ENCODE measurements around the gene GALNT17. TPM values are rescaled to one million over a fixed set of nuclear protein-coding genes. Genes with fewer than 3 reads are reported as not detected.
"Not testable (repeated sequence)": the region's sequence is repeated elsewhere in the genome, so short reads cannot be mapped to it uniquely, and the experiment has no call there.

Gene GALNT17
- total RNA-seq, 2 donors from 2014 or later, result not detected

DNA sequence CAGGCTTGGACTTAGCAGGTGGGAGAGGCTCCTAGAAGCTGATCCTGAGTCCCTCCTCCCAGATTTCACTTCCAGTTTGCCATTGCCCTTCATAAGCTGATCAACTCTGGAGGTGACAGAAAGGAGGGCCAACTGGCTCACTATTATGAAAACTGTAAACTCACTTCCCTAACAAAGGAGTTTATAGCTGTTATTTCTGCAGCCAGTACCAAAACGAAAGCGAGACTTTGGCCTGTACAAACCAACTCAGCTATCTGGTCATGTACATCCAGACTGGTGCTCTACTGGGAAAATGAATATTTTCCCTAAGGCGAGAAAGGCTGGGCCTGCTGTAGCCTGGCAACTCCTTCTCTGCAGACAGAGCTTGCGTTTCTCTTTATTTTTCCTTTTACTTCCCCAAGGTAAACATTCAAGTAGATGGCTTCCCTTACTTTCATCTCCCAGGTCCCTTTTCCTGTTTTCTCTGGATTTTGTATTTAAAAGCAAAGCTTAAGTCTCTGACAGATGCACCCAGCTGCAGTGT, 54.7 kb downstream of the GALNT17 start:
- no peak overlapping the region for H3K27ac Mint-ChIP-seq
- ATAC-seq (no peak), DNase-seq (ENCODE audit: low spot score) (no peak)
- peaks cover 6% of the 10 kb centered on the region for H3K9me3 Mint-ChIP-seq
- H3K27me3 Mint-ChIP-seq, result no peaks in the 10 kb centered on the region
- H3K4me3 Mint-ChIP-seq, result no peak overlapping the region
- peaks cover 5% of the 10 kb centered on the region for H3K36me3 Mint-ChIP-seq
- no peaks in the 10 kb centered on the region for H3K4me1 Mint-ChIP-seq (ENCODE audit: low read depth in 2 of 2)

DNA sequence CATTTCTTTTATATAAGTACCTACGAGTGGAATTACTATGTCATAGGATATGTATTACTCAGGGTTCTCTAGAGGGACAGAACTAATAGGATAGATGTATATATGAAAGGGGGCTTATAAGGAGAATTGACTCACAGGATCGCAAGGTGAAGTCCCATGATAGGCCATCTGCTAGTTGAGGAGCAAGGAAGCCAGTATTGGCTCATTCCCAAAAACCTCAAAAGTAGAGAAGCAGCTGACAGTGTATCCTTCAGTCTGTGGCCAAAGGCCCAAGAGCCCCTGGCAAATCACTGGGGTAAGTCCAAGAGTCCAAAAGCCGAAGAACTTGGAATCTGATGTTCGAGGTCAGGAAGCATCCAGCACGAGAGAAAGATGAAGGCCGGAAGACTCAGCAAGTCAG, 59.8 kb downstream of the GALNT17 start:
- Mint-ChIP-seq H3K27ac (no peak overlapping the region), H3K9me3 (peaks cover 3% of the 10 kb centered on the region), H3K27me3 (no peaks in the 10 kb centered on the region), H3K4me3 (no peak overlapping the region), H3K36me3 (peaks cover 5% of the 10 kb centered on the region), H3K4me1 (ENCODE audit: low read depth in 2 of 2) (no peaks in the 10 kb centered on the region)
- DNase-seq (ENCODE audit: low spot score), result no peak
- ATAC-seq, result no peak

DNA sequence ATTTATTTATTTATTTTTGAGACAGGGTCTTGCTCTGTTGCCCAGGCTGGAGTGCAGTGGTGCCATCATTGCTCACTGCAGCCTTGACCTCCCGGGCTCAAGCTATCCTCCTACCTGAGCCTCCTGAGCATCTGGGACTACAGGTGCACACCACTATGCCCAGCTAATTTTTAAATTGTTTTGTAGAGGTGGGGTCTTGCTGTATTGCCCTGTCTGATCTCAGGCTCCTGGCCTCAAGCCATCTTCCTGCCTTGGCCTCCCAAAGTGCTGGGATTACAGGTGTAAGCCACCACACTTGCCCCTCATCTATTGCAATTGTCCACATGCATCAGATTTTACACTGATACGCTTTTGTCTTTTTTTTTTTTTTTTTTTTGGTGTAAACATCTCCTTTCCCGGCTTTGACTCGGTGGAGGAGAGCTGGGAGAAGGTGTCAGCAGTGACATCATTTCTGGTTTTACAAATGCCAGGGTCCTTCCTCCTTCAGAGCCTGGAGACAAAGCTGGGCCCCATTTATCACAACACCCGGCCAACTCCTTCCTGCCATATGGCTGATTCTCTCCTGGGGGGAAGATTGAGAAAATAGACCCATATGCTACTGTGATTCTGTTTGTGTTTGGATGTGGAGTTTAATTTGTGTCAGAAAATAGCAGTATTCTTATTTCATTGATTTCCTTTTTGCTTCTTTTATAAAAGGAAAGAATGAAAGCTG, 61.3 kb downstream of the GALNT17 start:
- peaks cover 5% of the 10 kb centered on the region for H3K36me3 Mint-ChIP-seq
- H3K4me3 Mint-ChIP-seq, result no peak overlapping the region
- peaks cover 3% of the 10 kb centered on the region for H3K9me3 Mint-ChIP-seq

DNA sequence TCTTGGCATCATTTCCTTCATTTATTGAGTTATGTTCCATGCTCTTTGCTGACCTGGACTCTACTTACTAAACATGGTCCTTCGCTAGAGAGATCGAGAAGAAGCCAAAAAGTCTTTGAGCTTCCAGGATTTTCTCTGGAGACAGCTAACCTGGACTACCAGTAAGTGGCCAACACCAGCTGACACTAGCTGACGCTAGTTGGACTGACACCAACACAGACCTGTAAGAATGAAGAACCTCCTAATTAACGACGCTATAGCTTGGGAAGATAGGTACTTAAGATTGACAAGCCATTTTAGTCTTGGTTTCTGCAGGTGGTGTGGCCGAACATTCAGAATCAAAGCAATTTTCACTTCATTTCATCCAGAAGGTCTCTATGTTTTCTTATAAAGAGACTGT, 66.4 kb downstream of the GALNT17 start:
- H3K9me3 Mint-ChIP-seq, result peaks cover 17% of the 10 kb centered on the region
- no peaks in the 10 kb centered on the region for H3K27me3 Mint-ChIP-seq
- no peak overlapping the region for H3K27ac Mint-ChIP-seq
- no peaks in the 10 kb centered on the region for H3K36me3 Mint-ChIP-seq
- no peak for ATAC-seq
- H3K4me1 Mint-ChIP-seq (ENCODE audit: low read depth in 2 of 2), result no peaks in the 10 kb centered on the region
- DNase-seq (ENCODE audit: low spot score), result no peak
- no peak overlapping the region for H3K4me3 Mint-ChIP-seq

More for the DNA sequence above, 61.3 kb downstream of the GALNT17 start:
- no peaks in the 10 kb centered on the region for H3K4me1 Mint-ChIP-seq (ENCODE audit: low read depth in 2 of 2)
- ATAC-seq (no peak), DNase-seq (ENCODE audit: low spot score) (no peak)
- no peak overlapping the region for H3K27ac Mint-ChIP-seq
- no peaks in the 10 kb centered on the region for H3K27me3 Mint-ChIP-seq

DNA sequence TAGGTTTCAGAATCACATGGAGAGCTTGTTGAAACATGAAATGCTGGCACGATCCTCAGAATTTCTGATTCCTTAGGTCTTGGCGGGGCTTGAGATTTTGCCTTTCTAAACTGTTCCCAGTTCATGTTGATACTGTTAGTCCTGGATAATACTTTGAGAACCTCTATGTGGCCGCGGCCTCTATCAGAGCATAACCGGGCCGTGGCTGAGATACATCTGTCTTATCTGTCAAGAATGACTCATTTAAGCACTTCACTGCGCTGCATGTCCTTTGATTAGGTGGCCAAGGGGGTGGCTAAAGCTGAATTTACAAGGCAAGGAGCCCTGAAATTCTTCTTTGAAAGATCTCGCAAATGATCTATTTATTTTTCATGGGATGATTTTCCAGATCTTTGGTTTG, 66.9 kb downstream of the GALNT17 start:
- Mint-ChIP-seq H3K27ac (no peak overlapping the region), H3K4me1 (ENCODE audit: low read depth in 2 of 2) (no peaks in the 10 kb centered on the region), H3K27me3 (no peaks in the 10 kb centered on the region), H3K4me3 (no peak overlapping the region), H3K9me3 (peaks cover 17% of the 10 kb centered on the region), H3K36me3 (no peaks in the 10 kb centered on the region)
- no peak for ATAC-seq
- no peak for DNase-seq (ENCODE audit: low spot score)

DNA sequence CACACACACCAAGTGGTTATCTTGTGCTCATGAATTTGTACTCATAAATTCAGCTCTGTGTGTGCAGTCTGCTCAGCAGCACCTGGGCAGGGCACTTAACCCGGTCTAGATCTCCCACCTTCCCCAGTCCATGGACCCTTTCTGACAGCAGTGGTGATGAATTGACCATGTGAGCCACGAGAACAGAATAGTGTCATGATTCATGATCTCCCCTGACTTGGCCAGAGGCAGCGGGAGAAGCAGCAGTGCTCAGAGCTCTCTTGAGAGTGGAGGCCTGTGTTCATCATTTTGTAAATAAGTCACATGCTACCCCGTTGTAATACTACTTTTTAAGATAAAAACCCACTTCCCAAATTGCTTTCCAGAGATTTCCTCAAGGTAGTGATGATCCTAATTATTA, 74.2 kb downstream of the GALNT17 start:
- Mint-ChIP-seq H3K27me3 (no peaks in the 10 kb centered on the region), H3K9me3 (peaks cover 7% of the 10 kb centered on the region), H3K27ac (no peak overlapping the region), H3K36me3 (peaks cover 5% of the 10 kb centered on the region), H3K4me1 (ENCODE audit: low read depth in 2 of 2) (no peaks in the 10 kb centered on the region), H3K4me3 (no peak overlapping the region)
- no peak for DNase-seq (ENCODE audit: low spot score)
- no peak for ATAC-seq

DNA sequence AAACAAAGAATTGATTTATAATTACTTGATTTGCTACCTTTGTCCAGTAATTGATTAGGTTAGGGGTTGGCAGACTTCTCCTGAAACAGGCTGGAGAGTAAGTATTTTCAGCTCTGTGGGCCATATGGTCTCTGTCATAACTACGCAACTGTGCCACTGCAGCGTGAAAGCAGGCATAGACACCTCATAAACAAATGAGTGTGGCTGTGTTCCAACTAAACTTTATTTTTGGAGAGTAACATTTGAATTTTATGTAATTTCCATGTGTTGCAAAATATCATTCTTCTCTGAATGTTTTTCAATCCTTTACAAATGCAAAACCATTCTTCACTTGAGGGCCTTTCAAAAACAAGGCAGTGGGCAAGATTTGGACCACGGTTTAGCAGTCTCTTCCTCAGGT, 76.9 kb downstream of the GALNT17 start:
- ATAC-seq (no peak), DNase-seq (ENCODE audit: low spot score) (no peak)
- Mint-ChIP-seq H3K4me3 (no peak overlapping the region), H3K27me3 (no peaks in the 10 kb centered on the region), H3K36me3 (peaks cover 5% of the 10 kb centered on the region), H3K9me3 (peaks cover 6% of the 10 kb centered on the region), H3K27ac (no peak overlapping the region), H3K4me1 (ENCODE audit: low read depth in 2 of 2) (no peaks in the 10 kb centered on the region)

DNA sequence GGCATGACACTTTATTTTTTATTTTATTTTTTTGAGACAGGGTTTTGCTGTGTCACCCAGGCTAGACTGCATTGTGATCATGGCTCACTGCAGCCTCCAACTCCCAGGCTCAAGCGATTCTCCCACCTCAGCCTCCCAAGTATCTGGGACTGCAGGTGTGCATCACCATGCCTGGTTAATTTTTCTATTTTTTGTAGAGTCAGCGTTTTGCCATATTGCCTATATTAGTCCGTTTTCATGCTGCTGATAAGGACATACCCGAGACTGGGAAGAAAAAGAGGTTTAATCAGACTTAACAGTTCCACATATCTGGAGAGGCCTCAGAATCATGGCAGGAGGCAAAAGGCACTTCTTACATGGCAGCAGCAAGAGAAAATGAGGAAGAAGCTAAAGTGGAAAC, 77.5 kb downstream of the GALNT17 start:
- not testable (repeated sequence) for H3K27ac Mint-ChIP-seq; ATAC-seq; DNase-seq (ENCODE audit: low spot score); H3K4me3 Mint-ChIP-seq; H3K4me1 Mint-ChIP-seq (ENCODE audit: low read depth in 2 of 2); H3K27me3 Mint-ChIP-seq; H3K9me3 Mint-ChIP-seq; H3K36me3 Mint-ChIP-seq

DNA sequence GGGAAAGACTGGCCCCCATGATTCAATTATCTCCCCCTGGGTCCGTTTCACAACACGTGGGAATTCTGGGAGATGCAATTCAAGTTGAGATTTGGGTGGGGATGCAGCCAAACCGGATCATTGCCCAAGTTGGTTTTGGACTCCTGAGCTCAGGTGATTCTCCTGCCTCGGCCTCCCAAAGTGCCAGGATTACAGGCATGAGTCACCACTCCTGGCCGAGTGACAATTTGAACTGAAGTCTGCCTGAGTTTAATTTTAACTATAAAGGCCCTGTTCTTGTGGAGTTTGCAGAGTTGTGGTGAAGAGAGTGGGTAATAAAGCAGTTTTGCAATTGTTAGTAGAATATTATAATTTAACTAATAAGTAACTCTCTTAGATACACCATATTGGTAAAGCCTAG, 78.3 kb downstream of the GALNT17 start:
- no peaks in the 10 kb centered on the region for H3K36me3 Mint-ChIP-seq
- H3K4me1 Mint-ChIP-seq (ENCODE audit: low read depth in 2 of 2), result no peaks in the 10 kb centered on the region
- no peak for ATAC-seq
- H3K9me3 Mint-ChIP-seq, result peaks cover 8% of the 10 kb centered on the region
- no peaks in the 10 kb centered on the region for H3K27me3 Mint-ChIP-seq
- DNase-seq (ENCODE audit: low spot score), result no peak
- no peak overlapping the region for H3K4me3 Mint-ChIP-seq
- H3K27ac Mint-ChIP-seq, result no peak overlapping the region

DNA sequence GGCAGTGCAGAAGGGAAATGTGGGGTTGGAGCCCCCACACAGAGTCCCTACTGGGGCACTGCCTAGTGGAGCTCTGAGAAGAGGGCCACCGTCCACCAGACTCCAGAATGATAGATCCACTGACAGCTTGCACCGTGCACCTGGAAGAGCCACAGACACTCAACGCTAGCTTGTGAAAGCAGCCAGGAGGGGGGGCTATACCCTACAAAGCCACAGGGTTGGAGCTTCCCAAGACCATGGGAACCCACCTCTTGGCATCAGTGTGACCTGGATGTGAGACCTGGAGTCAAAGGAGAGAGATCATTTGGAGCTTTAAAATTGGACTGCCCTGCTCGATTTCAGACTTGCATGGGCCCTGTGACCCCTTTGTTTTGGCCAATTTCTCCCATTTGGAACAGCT, 80.5 kb downstream of the GALNT17 start:
- not testable (repeated sequence) for H3K36me3 Mint-ChIP-seq; DNase-seq (ENCODE audit: low spot score); ATAC-seq

DNA sequence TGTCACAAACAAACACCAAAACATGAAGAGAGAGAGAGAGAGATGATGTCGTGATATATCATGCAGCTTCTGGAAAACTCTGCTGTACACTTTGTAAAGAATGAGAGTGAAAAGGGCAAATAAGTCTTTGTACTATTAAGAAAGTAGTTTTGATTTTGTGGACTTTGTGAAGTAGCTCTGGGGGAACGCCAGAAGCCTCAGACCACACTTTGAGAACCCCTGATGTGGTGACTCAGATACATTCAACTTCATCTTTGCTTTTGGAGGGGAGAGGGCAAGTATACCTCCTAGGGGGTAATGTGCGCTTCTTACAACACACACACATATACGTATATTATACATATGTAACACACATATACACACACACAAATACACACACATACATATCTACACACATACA, 84.3 kb downstream of the GALNT17 start:
- H3K27ac Mint-ChIP-seq, result no peak overlapping the region
- H3K4me1 Mint-ChIP-seq (ENCODE audit: low read depth in 2 of 2), result no peaks in the 10 kb centered on the region

More for the DNA sequence above, 80.5 kb downstream of the GALNT17 start:
- not testable (repeated sequence) for H3K9me3 Mint-ChIP-seq; H3K27ac Mint-ChIP-seq; H3K4me1 Mint-ChIP-seq (ENCODE audit: low read depth in 2 of 2); H3K4me3 Mint-ChIP-seq; H3K27me3 Mint-ChIP-seq

DNA sequence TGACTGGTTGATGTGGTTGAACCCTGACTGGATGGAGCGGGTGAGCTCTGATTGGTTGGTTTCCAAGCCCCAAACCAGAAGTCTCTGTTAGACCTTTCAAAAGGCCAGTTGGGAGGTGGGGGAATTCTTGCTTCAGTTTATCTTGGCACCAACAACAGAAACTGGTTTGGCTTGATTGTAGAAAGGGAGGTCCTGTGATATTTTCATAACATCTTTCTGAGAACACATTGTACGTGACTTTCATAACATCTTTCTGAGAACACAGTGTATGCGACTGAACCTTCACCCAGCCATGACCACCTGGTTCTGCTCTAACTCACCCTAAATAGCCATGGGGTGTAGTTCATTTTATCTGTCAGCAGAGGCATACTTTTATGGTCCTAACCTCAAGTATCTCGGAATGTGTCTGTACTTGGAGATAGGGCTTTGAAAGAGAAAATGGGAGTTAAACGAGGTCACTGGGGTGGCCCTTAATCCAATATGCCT, 88.3 kb downstream of the GALNT17 start:
- Mint-ChIP-seq H3K9me3 (peaks cover 10% of the 10 kb centered on the region), H3K27me3 (no peaks in the 10 kb centered on the region), H3K4me3 (no peak overlapping the region), H3K27ac (no peak overlapping the region), H3K36me3 (no peaks in the 10 kb centered on the region), H3K4me1 (ENCODE audit: low read depth in 2 of 2) (no peaks in the 10 kb centered on the region)
- DNase-seq (ENCODE audit: low spot score), result no peak
- ATAC-seq, result no peak

More for the DNA sequence above, 84.3 kb downstream of the GALNT17 start:
- peaks cover 9% of the 10 kb centered on the region for H3K9me3 Mint-ChIP-seq
- no peaks in the 10 kb centered on the region for H3K36me3 Mint-ChIP-seq
- DNase-seq (ENCODE audit: low spot score), result no peak
- ATAC-seq, result no peak
- no peak overlapping the region for H3K4me3 Mint-ChIP-seq
- H3K27me3 Mint-ChIP-seq, result no peaks in the 10 kb centered on the region

DNA sequence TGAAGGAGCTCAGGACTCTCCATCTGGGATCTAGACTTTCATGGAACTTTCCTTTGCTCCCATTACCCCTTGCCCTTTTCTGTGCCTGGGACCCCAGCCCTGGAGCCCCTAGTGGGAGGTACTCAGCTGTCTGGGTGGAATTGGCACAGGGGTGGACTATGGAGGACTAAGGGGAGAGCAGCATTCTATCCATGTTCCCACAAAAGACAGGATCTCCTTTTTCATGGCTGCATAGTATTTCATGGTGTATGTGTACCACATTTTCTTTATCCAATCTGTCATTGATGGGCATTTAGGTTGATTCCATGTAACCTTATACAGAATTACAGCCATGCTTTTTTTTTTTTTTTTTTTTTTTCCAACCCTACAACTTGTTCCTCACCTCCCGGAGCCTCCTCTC, 89.1 kb downstream of the GALNT17 start:
- Mint-ChIP-seq H3K27ac (no peak overlapping the region), H3K9me3 (peaks cover 10% of the 10 kb centered on the region), H3K4me1 (ENCODE audit: low read depth in 2 of 2) (no peaks in the 10 kb centered on the region), H3K27me3 (no peaks in the 10 kb centered on the region), H3K36me3 (no peaks in the 10 kb centered on the region), H3K4me3 (no peak overlapping the region)
- ATAC-seq, result no peak
- no peak for DNase-seq (ENCODE audit: low spot score)

DNA sequence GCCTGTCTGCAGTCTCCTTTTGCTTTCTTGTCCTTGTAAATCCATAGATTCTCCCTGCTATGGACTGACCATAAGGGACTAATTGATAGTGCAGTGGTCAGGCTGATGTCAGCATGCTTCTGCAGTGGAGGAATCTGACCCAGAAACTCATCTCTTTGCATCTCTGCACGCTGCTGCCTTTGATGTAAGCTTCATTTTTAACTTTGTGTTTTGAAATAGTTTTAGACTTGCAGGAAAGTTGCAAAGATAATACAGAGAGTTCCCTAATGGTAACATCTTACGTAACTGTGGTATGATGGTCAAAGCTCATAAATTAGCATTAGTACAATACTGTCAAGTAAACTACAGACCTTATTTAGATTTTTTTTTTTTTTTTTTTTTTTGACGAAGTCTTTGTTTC, 89.6 kb downstream of the GALNT17 start:
- DNase-seq (ENCODE audit: low spot score) (no peak), ATAC-seq (no peak)
- Mint-ChIP-seq H3K27ac (no peak overlapping the region), H3K9me3 (peaks cover 10% of the 10 kb centered on the region), H3K4me3 (no peak overlapping the region), H3K4me1 (ENCODE audit: low read depth in 2 of 2) (no peaks in the 10 kb centered on the region), H3K27me3 (no peaks in the 10 kb centered on the region), H3K36me3 (no peaks in the 10 kb centered on the region)

DNA sequence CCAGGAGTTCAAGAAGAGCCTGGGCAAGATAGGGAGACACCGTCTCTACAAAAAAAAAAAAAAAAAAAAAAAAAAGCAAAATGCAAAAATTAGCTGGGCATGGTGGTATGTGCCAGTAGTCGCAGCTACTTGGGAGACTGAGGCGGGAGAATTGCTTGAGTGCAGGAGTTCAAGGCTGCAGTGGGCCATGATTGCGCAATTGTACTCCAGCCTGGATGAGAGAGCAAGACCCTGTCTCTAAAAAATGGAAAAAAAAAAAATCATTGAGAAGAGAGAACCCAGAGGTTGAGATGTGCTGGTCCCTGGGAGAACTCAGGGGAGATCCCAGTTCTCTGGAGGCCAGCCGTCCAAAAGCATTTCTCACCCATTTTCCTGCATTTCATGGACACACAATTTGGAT, 95.2 kb downstream of the GALNT17 start:
- peaks cover 17% of the 10 kb centered on the region for H3K9me3 Mint-ChIP-seq
- no peak overlapping the region for H3K27ac Mint-ChIP-seq
- peaks cover 5% of the 10 kb centered on the region for H3K36me3 Mint-ChIP-seq
- no peak for DNase-seq (ENCODE audit: low spot score)
- no peak for ATAC-seq
- H3K4me3 Mint-ChIP-seq, result no peak overlapping the region
- H3K4me1 Mint-ChIP-seq (ENCODE audit: low read depth in 2 of 2), result no peaks in the 10 kb centered on the region
- no peaks in the 10 kb centered on the region for H3K27me3 Mint-ChIP-seq
